D341Med (cell line): ENCODE results near the gene BNIP5.
A peak's percentile ranks its signal among the peaks of the same experiment; 100 is the strongest.

Experiments
- DNase-seq: peaks from one replicate; pipeline ENCODE4 v3.0.0; 2012; ENCODE audit warnings: low spot score

BNIP5 gene

GRCh38 chr6:36292170-36292569, 44.5 kb downstream of the BNIP5 start:
- no peak for DNase-seq

- DNase-seq, result no peak
Measured at GRCh38 chr6:36290668-36291620, 45.7 kb downstream of the BNIP5 start.

GRCh38 chr6:36289281-36289878, 47.3 kb downstream of the BNIP5 start:
- no peak for DNase-seq

- DNase-seq, result no peak
Measured at GRCh38 chr6:36286858-36287257, 49.8 kb downstream of the BNIP5 start.

GRCh38 chr6:36285797-36286196, 50.9 kb downstream of the BNIP5 start:
- DNase-seq, result no peak

- DNase-seq, result peak; percentile 51
Measured at GRCh38 chr6:36285187-36285671, 51.5 kb downstream of the BNIP5 start.

GRCh38 chr6:36284359-36284758, 52.3 kb downstream of the BNIP5 start:
- DNase-seq, result no peak

- DNase-seq, result no peak
Measured at GRCh38 chr6:36283608-36284007, 53.1 kb downstream of the BNIP5 start.

- no peak for DNase-seq
Measured at GRCh38 chr6:36280983-36281382, 55.7 kb downstream of the BNIP5 start.

GRCh38 chr6:36280467-36280866, 56.2 kb downstream of the BNIP5 start:
- no peak for DNase-seq

GRCh38 chr6:36277946-36278470, 58.7 kb downstream of the BNIP5 start:
- DNase-seq, result no peak

GRCh38 chr6:36276581-36277536, 59.8 kb downstream of the BNIP5 start:
- DNase-seq, result no peak

GRCh38 chr6:36273802-36274514, 62.7 kb downstream of the BNIP5 start:
- no peak for DNase-seq

GRCh38 chr6:36273067-36273466, 63.6 kb downstream of the BNIP5 start:
- DNase-seq, result no peak

- no peak for DNase-seq
Measured at GRCh38 chr6:36272234-36272633, 64.5 kb downstream of the BNIP5 start.

GRCh38 chr6:36269834-36270705, 66.6 kb downstream of the BNIP5 start, which contains the start of gene PNPLA1:
Gene PNPLA1 (plus strand): TSS chr6:36270060. CDS start chr6:36270460, 400 bp downstream.
- no peak for DNase-seq

GRCh38 chr6:36268478-36269275, 68.0 kb downstream of the BNIP5 start:
- no peak for DNase-seq

- no peak for DNase-seq
Measured at GRCh38 chr6:36267731-36268477, 68.8 kb downstream of the BNIP5 start.
